GM19467 (cell line): ENCODE measurements around the gene ANGPT4.
"Not testable (repeated sequence)": the region's sequence is repeated elsewhere in the genome, so short reads cannot be mapped to it uniquely, and the experiment has no call there.

Source experiments
- ATAC-seq: cut with Tn5 transposase; IDR thresholded peaks from one replicate; pipeline ENCODE4 v1.9.1; 2021; ENCODE audit warnings: mild to moderate bottlenecking, moderate library complexity; ENCODE audit not compliant: unreplicated experiment

Gene ANGPT4

GRCh38 chr20:878511-879307 is 37.4 kb downstream of the ANGPT4 start:
- no peak for ATAC-seq

GRCh38 chr20:877814-878213 is 38.3 kb downstream of the ANGPT4 start:
- ATAC-seq = no peak

- no peak for ATAC-seq
These were observed 41.0 kb downstream of the ANGPT4 start for GRCh38 chr20:875115-875514.

- no peak for ATAC-seq
These were observed 42.1 kb downstream of the ANGPT4 start for GRCh38 chr20:873875-874607.

GRCh38 chr20:872855-873520 is 43.1 kb downstream of the ANGPT4 start:
- no peak for ATAC-seq

- no peak for ATAC-seq
These were observed 44.2 kb downstream of the ANGPT4 start for GRCh38 chr20:871948-872347.

- ATAC-seq = no peak
These were observed 44.7 kb downstream of the ANGPT4 start for GRCh38 chr20:871436-871835.

GRCh38 chr20:870758-871157 is 45.4 kb downstream of the ANGPT4 start:
- no peak for ATAC-seq

GRCh38 chr20:869606-870005 is 46.5 kb downstream of the ANGPT4 start:
- ATAC-seq = no peak

GRCh38 chr20:868279-868678 is 47.9 kb downstream of the ANGPT4 start:
- no peak for ATAC-seq

- no peak for ATAC-seq
These were observed 50.7 kb downstream of the ANGPT4 start for GRCh38 chr20:865440-865839.

- ATAC-seq = no peak
These were observed 55.2 kb downstream of the ANGPT4 start for GRCh38 chr20:860891-861290.

GRCh38 chr20:859751-860231 is 56.3 kb downstream of the ANGPT4 start:
- no peak for ATAC-seq

- no peak for ATAC-seq
These were observed 58.1 kb downstream of the ANGPT4 start for GRCh38 chr20:858011-858410.

- ATAC-seq = no peak
These were observed 59.8 kb downstream of the ANGPT4 start for GRCh38 chr20:856361-856775.

- no peak for ATAC-seq
These were observed 60.4 kb downstream of the ANGPT4 start for GRCh38 chr20:855466-856360.

GRCh38 chr20:854601-855000 is 61.5 kb downstream of the ANGPT4 start:
- ATAC-seq = no peak

GRCh38 chr20:853406-853996 is 62.6 kb downstream of the ANGPT4 start:
- ATAC-seq = no peak

- not testable (repeated sequence) for ATAC-seq
These were observed 67.4 kb downstream of the ANGPT4 start for GRCh38 chr20:848731-849130.

GRCh38 chr20:848193-848592 is 67.9 kb downstream of the ANGPT4 start:
- no peak for ATAC-seq
